Activated B cell treated with CpG ODN at 0.5 μM for 24 hours (primary cell): ENCODE data around the gene FADS6. TPM values are rescaled to one million over a fixed set of nuclear protein-coding genes. Genes with fewer than 3 reads are reported as not detected.

ENCODE experiments used
- ATAC-seq: fragments of 200-7000 bp; cut with Tn5 transposase; one replicate; pipeline ENCODE4 v1.10.0; 2021; ENCODE audit warnings: low read depth, mild to moderate bottlenecking, moderate library complexity
- CTCF ChIA-PET: fragments of 350-600 bp; sonication (Branson Sonifier 250); formaldehyde crosslinking; loops from one replicate; lab custom pipeline; 2021; ENCODE audit warnings: antibody characterized with exemption; lab: Charles Lee
- POLR2A ChIA-PET: fragments of 350-600 bp; sonication (Branson Sonifier 250); formaldehyde crosslinking; loops from one replicate; lab custom pipeline; 2021; ENCODE audit warnings: antibody characterized with exemption; lab: Charles Lee
- DNase-seq: peaks from one replicate; pipeline ENCODE4 v3.0.0; 2022
- H3K27ac Mint-ChIP-seq: one replicate; pipeline ENCODE4 v1.8.0; 2020; ENCODE audit warnings: mixed read lengths
- H3K27me3 Mint-ChIP-seq: one replicate; pipeline ENCODE4 v1.8.0; 2021; ENCODE audit warnings: mixed read lengths
- H3K36me3 Mint-ChIP-seq: one replicate; pipeline ENCODE4 v1.8.0; 2021; ENCODE audit warnings: low read depth, mixed read lengths
- H3K4me1 Mint-ChIP-seq: one replicate; pipeline ENCODE4 v1.8.0; 2021; ENCODE audit warnings: mixed read lengths
- H3K4me3 Mint-ChIP-seq: one replicate; pipeline ENCODE4 v1.8.0; 2020; ENCODE audit warnings: mild to moderate bottlenecking, mixed read lengths
- H3K9me3 Mint-ChIP-seq: one replicate; pipeline ENCODE4 v1.8.0; 2020; ENCODE audit warnings: mixed read lengths
- CTCF ChIP-seq: fragments of 200-600 bp; IDR thresholded peaks from one replicate; pipeline ENCODE4 v1.8.0; 2022; ENCODE audit warnings: antibody characterized with exemption, mild to moderate bottlenecking
- intact Hi-C: fragments of 100-400 bp; cut with micrococcal nuclease; formaldehyde crosslinking; loops from one replicate; pipeline ENCODE4 v1.15.1; 2024
- total RNA-seq: library from RNA; stranded (reverse); gene quantifications from 2 replicates; pipeline ENCODE4 v1.2.3, GENCODE V29; 2022

Gene FADS6
- total RNA-seq, 1 donor from 2014 or later = not detected

GRCh38 chr17:74840989-74841666 is 52.3 kb downstream of the FADS6 start:
- Mint-ChIP-seq H3K27ac (no peak overlapping the region), H3K9me3 (no peaks in the 10 kb centered on the region), H3K27me3 (peaks cover 17% of the 10 kb centered on the region), H3K4me1 (peaks cover 24% of the 10 kb centered on the region), H3K36me3 (peaks cover 8% of the 10 kb centered on the region), H3K4me3 (no peak overlapping the region)
- ATAC-seq (peak; percentile 55), DNase-seq (no peak)
- TF ChIP-seq CTCF = no peak
- CTCF ChIA-PET = interaction anchor here (0.8 kb wide), 1 partner anchor 50 kb away, joined by 4 read pairs; no protein-coding TSS in a partner anchor
- POLR2A ChIA-PET = interaction anchor here (1.3 kb wide), 1 partner anchor 32 kb away, joined by 5 read pairs; no protein-coding TSS in a partner anchor
- intact Hi-C loops = loop anchor here (2.0 kb wide), 1 partner anchor 20 kb away; no protein-coding TSS in a partner anchor

- POLR2A ChIA-PET = interaction anchor here (0.6 to 1.3 kb wide), 2 partner anchors 13 to 33 kb away, joined by 5 to 7 read pairs; no protein-coding TSS in a partner anchor
- no peak for TF ChIP-seq CTCF
- H3K27me3 Mint-ChIP-seq = peaks cover 10% of the 10 kb centered on the region
- H3K36me3 Mint-ChIP-seq = peaks cover 13% of the 10 kb centered on the region
- H3K9me3 Mint-ChIP-seq = no peaks in the 10 kb centered on the region
- H3K27ac Mint-ChIP-seq = no peak overlapping the region
- H3K4me3 Mint-ChIP-seq = no peak overlapping the region
- CTCF ChIA-PET = interaction anchor here (0.8 kb wide), 1 partner anchor 49 kb away, joined by 4 read pairs; no protein-coding TSS in a partner anchor
- no peak for DNase-seq
- peaks cover 32% of the 10 kb centered on the region for H3K4me1 Mint-ChIP-seq
- ATAC-seq = no peak
- intact Hi-C loops = loop anchor here (2.0 kb wide), 1 partner anchor 21 kb away; no protein-coding TSS in a partner anchor
Observed at GRCh38 chr17:74839990-74840852, 53.2 kb downstream of the FADS6 start.

- peaks cover 13% of the 10 kb centered on the region for H3K36me3 Mint-ChIP-seq
- H3K27ac Mint-ChIP-seq = no peak overlapping the region
- no peaks in the 10 kb centered on the region for H3K27me3 Mint-ChIP-seq
- H3K4me3 Mint-ChIP-seq = no peak overlapping the region
- no peaks in the 10 kb centered on the region for H3K9me3 Mint-ChIP-seq
- peaks cover 45% of the 10 kb centered on the region for H3K4me1 Mint-ChIP-seq
- no peak for TF ChIP-seq CTCF
- POLR2A ChIA-PET = interaction anchor here (0.6 kb wide), 1 partner anchor 31 kb away, joined by 3 read pairs; no protein-coding TSS in a partner anchor
- ATAC-seq (no peak), DNase-seq (no peak)
- intact Hi-C loops = no loop called here
- CTCF ChIA-PET = interaction anchor here (1.3 kb wide), 1 partner anchor 23 kb away, joined by 3 read pairs; no protein-coding TSS in a partner anchor
Observed at GRCh38 chr17:74838274-74838673, 55.2 kb downstream of the FADS6 start.

GRCh38 chr17:74836691-74837467 is 56.6 kb downstream of the FADS6 start:
- Mint-ChIP-seq H3K27ac (no peak overlapping the region), H3K9me3 (no peaks in the 10 kb centered on the region), H3K4me3 (no peak overlapping the region), H3K27me3 (no peaks in the 10 kb centered on the region), H3K4me1 (peaks cover 54% of the 10 kb centered on the region), H3K36me3 (peaks cover 13% of the 10 kb centered on the region)
- DNase-seq (no peak), ATAC-seq (no peak)
- intact Hi-C loops = no loop called here
- TF ChIP-seq CTCF = no peak
- CTCF ChIA-PET = no interaction called here
- POLR2A ChIA-PET = no interaction called here
